Fibroblast of villous mesenchyme (primary cell): ENCODE results near the gene CGNL1. TPM values are rescaled to one million over a fixed set of nuclear protein-coding genes. Genes with fewer than 3 reads are reported as not detected.

Source experiments
- DNase-seq: peaks from one replicate; pipeline ENCODE4 v3.0.0-alpha.2; 2010; ENCODE audit warnings: low read depth
- H3K4me3 ChIP-seq: 2 replicates; pipeline ENCODE4 v1.5.1; 2011; ENCODE audit warnings: low read depth, mild to moderate bottlenecking, low read length
- CTCF ChIP-seq: IDR thresholded peaks from 2 replicates; pipeline ENCODE4 v1.5.1; 2012; ENCODE audit warnings: low read depth, mild to moderate bottlenecking, low read length; ENCODE audit not compliant: insufficient read depth
- total RNA-seq: library from RNA; depleted of rRNA; stranded (reverse); fragments of >200 nt; gene quantifications from 2 replicates; pipeline ENCODE4 v1.2.3, GENCODE V29; 2012

CGNL1 gene
- total RNA-seq, 1 donor, result 0.43 TPM

- no peak overlapping the region for H3K4me3 ChIP-seq
- no peak for TF ChIP-seq CTCF
- no peak for DNase-seq
These were observed 186.0 kb downstream of the CGNL1 start for GRCh38 chr15:57562196-57562769.

GRCh38 chr15:57563416-57563815 lies 187.1 kb downstream of the CGNL1 start:
- no peak overlapping the region for H3K4me3 ChIP-seq
- no peak for DNase-seq
- TF ChIP-seq CTCF, result no peak

GRCh38 chr15:57565311-57565710 lies 189.0 kb downstream of the CGNL1 start:
- no peak overlapping the region for H3K4me3 ChIP-seq
- no peak for DNase-seq

GRCh38 chr15:57566834-57567233 lies 190.5 kb downstream of the CGNL1 start:
- DNase-seq, result peak; percentile 31
- H3K4me3 ChIP-seq, result no peak overlapping the region
- TF ChIP-seq CTCF, result no peak

More at GRCh38 chr15:57565311-57565710, 189.0 kb downstream of the CGNL1 start:
- no peak for TF ChIP-seq CTCF

GRCh38 chr15:57567891-57568290 lies 191.6 kb downstream of the CGNL1 start:
- DNase-seq, result peak; percentile 74
- H3K4me3 ChIP-seq, result no peak overlapping the region
- no peak for TF ChIP-seq CTCF

GRCh38 chr15:57568299-57568698 lies 192.0 kb downstream of the CGNL1 start:
- no peak for DNase-seq
- H3K4me3 ChIP-seq, result no peak overlapping the region
- no peak for TF ChIP-seq CTCF

- TF ChIP-seq CTCF, result no peak
- no peak overlapping the region for H3K4me3 ChIP-seq
- DNase-seq, result no peak
These were observed 194.0 kb downstream of the CGNL1 start for GRCh38 chr15:57570340-57570739.
